Activated naive CD4-positive, alpha-beta T cell treated with anti-CD3 and anti-CD28 coated beads for 36 hours (primary cell): ENCODE data around the gene G0S2. TPM values are rescaled to one million over a fixed set of nuclear protein-coding genes. Genes with fewer than 3 reads are reported as not detected.
"Not testable (repeated sequence)": the region's sequence is repeated elsewhere in the genome, so short reads cannot be mapped to it uniquely, and the experiment has no call there.

Source experiments
- CTCF ChIA-PET: fragments of 350-600 bp; sonication (Branson Sonifier 250); formaldehyde crosslinking; loops from one replicate; lab custom pipeline; 2021; ENCODE audit warnings: antibody characterized with exemption; lab: Charles Lee
- DNase-seq: peaks from one replicate; pipeline ENCODE4 v3.0.0-alpha.2; 2020
- H3K27ac Mint-ChIP-seq: one replicate; pipeline ENCODE4 v1.8.0; 2021; ENCODE audit warnings: mild to moderate bottlenecking, mixed read lengths
- H3K27me3 Mint-ChIP-seq: one replicate; pipeline ENCODE4 v1.8.0; 2021; ENCODE audit warnings: low read depth, mixed read lengths
- H3K36me3 Mint-ChIP-seq: one replicate; pipeline ENCODE4 v1.8.0; 2021; ENCODE audit warnings: low read depth, mixed read lengths
- H3K4me1 Mint-ChIP-seq: one replicate; pipeline ENCODE4 v1.8.0; 2021; ENCODE audit warnings: low read depth, mixed read lengths
- H3K4me3 Mint-ChIP-seq: one replicate; pipeline ENCODE4 v1.8.0; 2021; ENCODE audit warnings: mild to moderate bottlenecking, moderate library complexity, mixed read lengths
- H3K9me3 Mint-ChIP-seq: one replicate; pipeline ENCODE4 v1.8.0; 2021; ENCODE audit warnings: mixed read lengths
- intact Hi-C: fragments of 100-400 bp; cut with micrococcal nuclease; formaldehyde crosslinking; loops from one replicate; pipeline ENCODE4 v1.15.1; 2023
- total RNA-seq, 2 experiments: library from RNA; stranded (reverse); gene quantifications; one replicate each; pipeline ENCODE4 v1.2.3, GENCODE V29; 2021

Gene G0S2
- total RNA-seq, 2 experiments from 2014 or later: 138 to 139 TPM

DNA sequence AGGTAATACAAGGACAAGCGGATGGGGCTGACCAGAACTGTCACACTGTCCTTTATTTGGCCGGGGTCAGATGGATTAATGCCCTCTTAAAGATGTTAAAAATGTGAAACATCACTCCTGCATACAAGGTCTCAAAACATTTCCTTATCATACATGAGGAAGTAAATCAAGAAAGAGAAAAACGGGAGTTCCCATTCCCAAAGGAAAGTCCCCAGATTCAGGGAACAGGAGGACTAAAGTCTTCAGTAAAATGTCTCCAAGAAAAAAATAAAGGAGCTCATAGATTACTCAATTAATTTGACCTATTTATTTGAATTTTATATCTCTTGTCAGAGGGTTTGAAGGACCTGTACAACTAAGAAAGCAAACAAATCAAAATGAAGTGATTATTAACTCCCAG lies 16.0 kb downstream of the G0S2 start:
- H3K9me3 Mint-ChIP-seq: no peaks in the 10 kb centered on the region
- H3K27ac Mint-ChIP-seq: no peak overlapping the region
- H3K4me3 Mint-ChIP-seq: no peak overlapping the region
- peaks cover 70% of the 10 kb centered on the region for H3K4me1 Mint-ChIP-seq
- DNase-seq: no peak
- intact Hi-C loops: no loop called here
- H3K36me3 Mint-ChIP-seq: peaks cover 4% of the 10 kb centered on the region
- CTCF ChIA-PET: interaction anchor here (0.7 to 2.6 kb wide), 15 partner anchors 9 to 124 kb away, joined by 3 to 8 read pairs (median 3); no protein-coding TSS in a partner anchor
- H3K27me3 Mint-ChIP-seq: no peaks in the 10 kb centered on the region

DNA sequence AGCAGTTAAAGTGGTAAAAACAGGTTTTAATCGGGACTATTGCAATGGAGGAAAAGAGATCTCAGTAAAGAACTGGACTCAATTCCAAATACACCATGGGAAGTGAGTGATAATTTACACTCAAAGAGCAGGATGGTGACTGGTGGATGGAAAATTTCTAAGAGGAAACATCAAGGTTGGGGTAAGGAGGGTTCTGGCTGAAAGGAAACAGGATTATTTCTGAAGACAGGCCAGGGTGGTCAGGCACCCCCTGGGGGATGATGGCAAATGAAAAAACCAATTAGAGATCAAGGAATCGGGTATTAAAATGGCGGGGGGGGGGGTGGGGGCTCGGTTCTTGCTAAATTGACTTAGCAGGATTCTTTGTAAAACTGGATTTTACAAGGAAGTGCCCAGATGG lies 17.1 kb downstream of the G0S2 start:
- Mint-ChIP-seq H3K27ac (peak overlapping the region; percentile 43), H3K27me3 (no peaks in the 10 kb centered on the region), H3K9me3 (no peaks in the 10 kb centered on the region), H3K4me1 (peaks cover 70% of the 10 kb centered on the region), H3K4me3 (no peak overlapping the region), H3K36me3 (peaks cover 4% of the 10 kb centered on the region)
- intact Hi-C loops: no loop called here
- CTCF ChIA-PET: interaction anchor here (0.7 to 2.7 kb wide), 19 partner anchors 12 to 126 kb away, joined by 3 to 12 read pairs (median 3); partner anchors contain the start of gene HSD11B1
- no peak for DNase-seq

DNA sequence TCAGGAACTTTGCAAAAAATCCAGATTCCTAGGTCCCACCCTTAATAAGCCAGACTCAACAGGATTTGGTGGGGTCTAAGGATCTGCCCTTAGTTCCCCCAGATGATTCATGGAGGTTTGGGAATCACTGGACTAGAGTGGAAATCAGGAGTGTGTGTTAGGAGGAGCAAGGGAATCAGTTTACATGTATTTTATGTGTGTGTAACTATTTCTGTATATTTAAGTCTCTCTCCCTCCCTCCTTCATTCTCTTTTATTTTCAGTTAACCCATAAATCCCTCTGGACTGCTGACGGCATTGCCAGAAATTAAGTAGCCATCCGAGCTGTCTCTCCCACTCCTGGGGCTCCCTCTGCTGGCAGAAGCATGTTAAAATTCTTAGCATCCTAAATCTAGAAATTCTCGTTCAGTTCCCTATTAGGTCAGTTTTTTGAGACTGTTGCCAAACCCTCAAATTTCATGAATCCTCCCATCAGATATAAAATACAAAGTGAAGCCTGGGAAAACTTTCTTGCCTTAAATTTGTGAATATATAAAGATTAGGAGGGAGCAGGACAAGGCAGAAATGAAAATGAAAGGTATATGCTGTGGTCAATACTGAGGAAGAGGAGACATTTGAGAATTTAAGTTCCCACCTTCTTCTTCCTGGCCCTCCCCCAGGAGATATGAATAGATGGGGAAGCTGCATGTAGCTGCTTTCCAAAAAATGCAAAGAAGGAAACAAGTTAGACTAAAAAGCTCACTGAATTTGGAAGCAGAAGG lies 17.7 kb downstream of the G0S2 start:
- intact Hi-C loops: loop anchor here (1.0 kb wide), 7 partner anchors 44 to 124 kb away; no protein-coding TSS in a partner anchor
- no peak overlapping the region for H3K4me3 Mint-ChIP-seq
- peaks cover 68% of the 10 kb centered on the region for H3K4me1 Mint-ChIP-seq
- peak; percentile 91 for DNase-seq
- H3K27ac Mint-ChIP-seq: peak overlapping the region; percentile 59
- no peaks in the 10 kb centered on the region for H3K27me3 Mint-ChIP-seq
- CTCF ChIA-PET: interaction anchor here (0.6 to 2.7 kb wide), 34 partner anchors 11 to 127 kb away, joined by 3 to 17 read pairs (median 4); partner anchors contain the start of gene HSD11B1
- H3K36me3 Mint-ChIP-seq: peaks cover 4% of the 10 kb centered on the region
- no peaks in the 10 kb centered on the region for H3K9me3 Mint-ChIP-seq

DNA sequence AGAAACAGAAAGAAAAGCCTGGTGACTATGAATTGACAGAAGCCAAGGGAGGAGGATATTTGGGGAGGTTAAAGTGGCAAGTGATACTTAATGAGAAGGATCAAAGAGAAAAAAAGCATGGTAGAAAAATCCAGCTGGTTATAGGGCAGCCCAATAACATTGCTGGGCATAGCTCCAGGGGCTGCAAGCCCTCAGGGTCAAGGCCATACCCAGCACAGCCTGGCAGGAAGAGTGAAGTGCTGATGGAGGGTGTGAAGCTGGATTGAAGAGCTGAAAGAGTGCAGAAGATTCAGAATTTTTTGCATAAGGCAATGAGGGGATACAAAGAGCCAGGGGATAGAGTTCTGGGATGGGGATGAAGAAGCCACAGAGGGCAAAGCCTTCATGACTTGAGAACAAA lies 21.5 kb downstream of the G0S2 start:
- intact Hi-C loops: no loop called here
- Mint-ChIP-seq H3K36me3 (peaks cover 10% of the 10 kb centered on the region), H3K9me3 (no peaks in the 10 kb centered on the region), H3K27me3 (no peaks in the 10 kb centered on the region), H3K4me1 (peaks cover 81% of the 10 kb centered on the region), H3K4me3 (no peak overlapping the region), H3K27ac (peak overlapping the region; percentile 92)
- CTCF ChIA-PET: interaction anchor here (0.8 to 2.7 kb wide), 8 partner anchors 9 to 120 kb away, joined by 3 to 11 read pairs (median 4); no protein-coding TSS in a partner anchor
- no peak for DNase-seq

DNA sequence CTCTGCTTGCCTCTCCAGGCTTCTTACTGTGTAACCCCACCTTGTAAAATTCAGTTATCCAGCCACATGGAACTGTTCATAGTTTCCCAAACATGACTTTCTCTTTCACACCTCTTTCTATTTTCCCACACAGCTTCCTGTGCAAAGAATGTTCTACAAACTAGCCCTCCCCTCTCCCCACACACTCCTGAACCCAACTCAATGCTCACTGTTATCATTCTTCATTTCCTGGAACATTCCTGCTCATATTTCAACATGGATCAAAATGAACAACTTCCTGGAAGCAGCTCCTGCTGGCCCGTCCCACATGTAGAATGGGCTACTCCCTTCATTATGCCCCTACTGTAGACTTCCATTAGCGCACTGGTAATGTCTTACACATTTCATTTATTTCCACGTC lies 21.9 kb downstream of the G0S2 start:
- Mint-ChIP-seq H3K9me3 (no peaks in the 10 kb centered on the region), H3K4me1 (peaks cover 84% of the 10 kb centered on the region), H3K27me3 (no peaks in the 10 kb centered on the region), H3K4me3 (no peak overlapping the region), H3K27ac (peak overlapping the region; percentile 92), H3K36me3 (peaks cover 10% of the 10 kb centered on the region)
- no peak for DNase-seq
- intact Hi-C loops: no loop called here
- CTCF ChIA-PET: interaction anchor here (0.7 to 2.7 kb wide), 10 partner anchors 9 to 120 kb away, joined by 3 to 11 read pairs (median 4); no protein-coding TSS in a partner anchor

DNA sequence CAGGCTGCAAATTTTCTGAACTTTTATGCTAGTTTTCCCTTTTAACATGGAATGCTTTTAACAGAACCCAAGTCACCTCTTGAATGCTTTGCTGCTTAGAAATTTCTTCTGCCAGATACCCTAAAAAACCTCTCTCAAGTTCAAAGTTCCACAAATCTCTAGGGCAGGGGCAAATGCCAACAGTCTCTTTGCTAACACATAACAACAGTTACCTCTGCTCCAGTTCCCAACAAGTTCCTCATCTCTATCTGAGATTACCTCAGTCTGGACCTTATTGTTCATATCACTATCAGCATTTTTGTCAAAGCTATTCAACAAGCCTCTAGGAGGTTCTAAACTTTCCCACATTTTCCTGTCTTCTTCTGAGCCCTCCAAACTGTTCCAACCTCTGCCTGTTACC lies 25.5 kb downstream of the G0S2 start:
- intact Hi-C loops, DNase-seq, H3K27me3 Mint-ChIP-seq, H3K9me3 Mint-ChIP-seq: not testable (repeated sequence)
- peaks cover 10% of the 10 kb centered on the region for H3K36me3 Mint-ChIP-seq
- H3K27ac Mint-ChIP-seq: peak overlapping the region; percentile 70
- H3K4me1 Mint-ChIP-seq: peaks cover 78% of the 10 kb centered on the region
- CTCF ChIA-PET: interaction anchor here (0.6 to 1.3 kb wide), 3 partner anchors 27 to 48 kb away, joined by 4 read pairs; no protein-coding TSS in a partner anchor
- peak overlapping the region; percentile 11 for H3K4me3 Mint-ChIP-seq

DNA sequence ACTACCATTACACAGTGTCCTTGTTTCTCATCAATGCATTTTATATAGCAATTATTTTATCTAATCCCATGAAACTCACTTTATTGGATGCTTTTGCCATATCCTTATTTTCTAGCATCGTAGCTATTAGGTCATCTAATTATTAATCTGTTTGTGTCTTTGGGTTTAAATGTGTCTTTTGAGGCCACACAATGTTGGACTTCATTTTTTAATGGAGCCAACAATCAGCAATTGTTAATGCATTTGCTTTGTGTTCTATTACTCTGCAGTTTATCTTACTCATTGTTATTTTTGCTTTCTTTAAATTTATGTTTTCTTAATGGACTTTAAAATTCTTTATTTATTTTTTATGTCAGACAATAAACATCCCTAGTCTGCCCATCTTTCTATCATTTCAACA lies 27.6 kb downstream of the G0S2 start:
- no peaks in the 10 kb centered on the region for H3K9me3 Mint-ChIP-seq
- H3K4me3 Mint-ChIP-seq: no peak overlapping the region
- H3K36me3 Mint-ChIP-seq: peaks cover 18% of the 10 kb centered on the region
- CTCF ChIA-PET: interaction anchor here (0.8 to 3.1 kb wide), 5 partner anchors 10 to 46 kb away, joined by 3 to 12 read pairs (median 3); no protein-coding TSS in a partner anchor
- DNase-seq: no peak
- peak overlapping the region; percentile 59 for H3K27ac Mint-ChIP-seq
- peaks cover 78% of the 10 kb centered on the region for H3K4me1 Mint-ChIP-seq
- intact Hi-C loops: no loop called here
- no peaks in the 10 kb centered on the region for H3K27me3 Mint-ChIP-seq

DNA sequence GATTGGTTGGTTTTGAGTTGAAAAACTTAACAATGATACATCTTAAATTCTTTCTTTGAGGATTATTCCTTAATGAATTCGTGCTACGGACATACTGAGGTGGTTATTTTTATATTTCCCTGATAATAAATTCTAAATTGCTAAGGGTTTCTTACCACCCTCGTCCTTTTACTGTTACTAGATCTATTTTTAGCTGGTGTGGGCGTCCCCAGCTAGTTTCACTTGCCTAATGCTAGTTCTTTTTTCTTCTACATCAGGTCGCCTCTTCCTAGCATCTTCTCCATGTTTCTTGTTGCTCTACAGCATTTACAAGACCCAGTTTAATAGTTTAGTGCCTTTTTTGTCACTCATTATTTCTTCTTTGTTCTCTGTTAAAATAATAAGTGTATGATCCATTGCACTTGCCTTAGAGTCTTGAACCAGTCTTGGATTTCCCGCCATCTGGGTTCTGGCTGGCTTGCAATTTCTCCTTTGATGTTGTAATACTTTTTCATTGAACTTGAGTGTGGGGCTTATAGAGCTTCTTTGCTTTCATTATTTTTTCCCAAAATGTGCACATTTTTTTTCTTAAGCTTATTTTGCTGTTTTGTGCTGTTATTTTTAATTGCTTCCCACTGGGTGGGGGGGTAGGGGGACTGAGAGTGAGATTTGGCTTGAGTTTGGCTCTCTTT lies 28.8 kb downstream of the G0S2 start:
- intact Hi-C loops: loop anchor here (1.0 kb wide), 3 partner anchors 10 to 30 kb away; no protein-coding TSS in a partner anchor
- Mint-ChIP-seq H3K36me3 (peaks cover 23% of the 10 kb centered on the region), H3K4me3 (peak overlapping the region; percentile 58), H3K27me3 (no peaks in the 10 kb centered on the region), H3K4me1 (peaks cover 81% of the 10 kb centered on the region), H3K9me3 (no peaks in the 10 kb centered on the region), H3K27ac (peak overlapping the region; percentile 94)
- CTCF ChIA-PET: interaction anchor here (0.8 to 3.1 kb wide), 4 partner anchors 9 to 44 kb away, joined by 3 to 12 read pairs (median 4); no protein-coding TSS in a partner anchor
- peak; percentile 63 for DNase-seq

DNA sequence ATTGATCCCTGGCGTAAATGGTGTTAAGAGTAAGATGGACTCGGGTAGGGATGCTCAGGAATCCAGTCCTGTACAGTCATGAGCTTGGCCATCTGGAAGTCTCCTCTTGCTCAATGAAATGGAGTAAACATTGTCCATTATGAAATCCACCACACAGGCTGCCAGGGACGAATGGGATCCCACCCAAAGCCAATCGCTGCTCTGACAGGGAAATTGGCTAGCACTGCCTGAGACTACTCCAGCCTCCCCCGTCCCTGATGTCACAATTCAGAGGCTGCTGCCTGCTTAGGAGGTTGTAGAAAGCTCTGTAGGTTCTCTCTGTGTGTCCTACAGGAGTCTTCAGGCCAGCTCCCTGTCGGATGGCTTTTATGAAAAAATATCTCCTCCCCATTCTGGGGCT lies 29.4 kb downstream of the G0S2 start, which contains the start of gene HSD11B1:
Gene HSD11B1, plus strand, starts transcription at position 263 of the 400 bp plus-strand sequence. Its CDS starts 97 bp downstream, at position 360.
- no peak for DNase-seq
- peaks cover 81% of the 10 kb centered on the region for H3K4me1 Mint-ChIP-seq
- H3K4me3 Mint-ChIP-seq: peak within 1 kb of the TSS; percentile 58
- no peaks in the 10 kb centered on the region for H3K9me3 Mint-ChIP-seq
- H3K27ac Mint-ChIP-seq: peak within 1 kb of the TSS; percentile 94
- CTCF ChIA-PET: interaction anchor here (0.7 to 3.1 kb wide), 5 partner anchors 9 to 128 kb away, joined by 3 to 12 read pairs (median 4); no protein-coding TSS in a partner anchor
- H3K27me3 Mint-ChIP-seq: no peaks in the 10 kb centered on the region
- intact Hi-C loops: loop anchor here (1.0 kb wide), 3 partner anchors 10 to 30 kb away; no protein-coding TSS in a partner anchor
- H3K36me3 Mint-ChIP-seq: peaks cover 20% of the 10 kb centered on the region

DNA sequence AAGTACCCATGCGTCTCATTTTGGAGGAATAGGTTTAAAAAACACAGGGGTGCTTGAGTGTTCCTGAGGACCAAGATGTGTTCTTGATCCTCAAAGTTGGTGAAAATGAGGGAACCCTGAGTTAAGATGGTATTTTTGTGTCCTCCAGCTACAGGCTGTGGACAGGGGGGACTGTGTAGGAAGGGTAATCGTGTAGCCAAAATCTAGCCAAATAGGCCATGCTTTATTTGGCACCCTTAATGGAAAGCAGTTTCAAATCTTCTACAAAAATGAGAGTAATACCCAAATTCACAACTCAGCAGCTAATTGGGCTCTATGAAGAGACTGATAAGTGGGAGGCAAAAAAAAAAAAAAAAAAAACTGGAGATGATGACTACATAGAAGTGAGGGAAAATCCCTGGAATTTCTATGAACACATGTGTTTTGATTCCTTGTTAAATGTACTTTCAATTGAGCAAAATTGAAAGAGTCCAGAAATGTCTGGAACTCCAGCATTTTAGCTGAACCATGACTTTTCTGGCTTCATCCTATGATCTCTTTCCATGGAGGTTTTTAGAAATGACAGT lies 29.9 kb downstream of the G0S2 start:
- H3K4me1 Mint-ChIP-seq: peaks cover 82% of the 10 kb centered on the region
- no peaks in the 10 kb centered on the region for H3K9me3 Mint-ChIP-seq
- H3K4me3 Mint-ChIP-seq: peak overlapping the region; percentile 20
- CTCF ChIA-PET: interaction anchor here (0.7 to 3.1 kb wide), 5 partner anchors 8 to 129 kb away, joined by 3 to 12 read pairs (median 4); no protein-coding TSS in a partner anchor
- peak overlapping the region; percentile 94 for H3K27ac Mint-ChIP-seq
- intact Hi-C loops: no loop called here
- H3K36me3 Mint-ChIP-seq: peaks cover 20% of the 10 kb centered on the region
- DNase-seq: no peak
- no peaks in the 10 kb centered on the region for H3K27me3 Mint-ChIP-seq

DNA sequence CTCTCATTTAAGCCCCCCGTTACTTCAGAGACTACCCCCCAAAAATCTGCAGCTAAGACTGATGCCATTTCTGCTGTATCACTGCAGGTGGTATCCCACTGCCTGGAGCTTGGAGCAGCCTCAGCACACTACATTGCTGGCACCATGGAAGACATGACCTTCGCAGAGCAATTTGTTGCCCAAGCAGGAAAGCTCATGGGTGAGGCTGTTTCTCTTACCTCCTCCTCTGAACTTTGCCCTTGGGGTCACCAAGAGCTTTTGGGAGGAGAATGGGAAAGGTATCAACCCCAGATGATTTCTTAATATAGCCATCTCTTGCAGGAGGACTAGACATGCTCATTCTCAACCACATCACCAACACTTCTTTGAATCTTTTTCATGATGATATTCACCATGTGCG lies 31.4 kb downstream of the G0S2 start:
- no peak overlapping the region for H3K4me3 Mint-ChIP-seq
- DNase-seq: no peak
- peak overlapping the region; percentile 94 for H3K27ac Mint-ChIP-seq
- peaks cover 17% of the 10 kb centered on the region for H3K36me3 Mint-ChIP-seq
- intact Hi-C loops: no loop called here
- CTCF ChIA-PET: interaction anchor here (0.6 to 2.3 kb wide), 4 partner anchors 16 to 104 kb away, joined by 3 to 7 read pairs (median 3); no protein-coding TSS in a partner anchor
- H3K9me3 Mint-ChIP-seq: no peaks in the 10 kb centered on the region
- peaks cover 84% of the 10 kb centered on the region for H3K4me1 Mint-ChIP-seq
- no peaks in the 10 kb centered on the region for H3K27me3 Mint-ChIP-seq
